GM12864 (cell line): ENCODE data around the gene OR4D1.
"Not testable (repeated sequence)": the region's sequence is repeated elsewhere in the genome, so short reads cannot be mapped to it uniquely, and the experiment has no call there.

ENCODE experiments used
- DNase-seq: peaks from one replicate; pipeline ENCODE4 v3.0.0-alpha.2; 2011; ENCODE audit warnings: low read depth
- H3K4me3 ChIP-seq: 2 replicates; pipeline ENCODE4 v1.5.1; 2011; ENCODE audit warnings: mild to moderate bottlenecking, low read depth, low read length, control low read depth
- CTCF ChIP-seq: IDR thresholded peaks from 2 replicates; pipeline ENCODE4 v1.5.1; 2011; ENCODE audit warnings: low read depth, mild to moderate bottlenecking, moderate library complexity, low read length, control low read depth, inconsistent platforms; ENCODE audit errors: missing control alignments

OR4D1 gene

GRCh38 chr17:58112970-58113631 lies 35.1 kb upstream of the OR4D1 start:
- TF ChIP-seq CTCF, result peak; percentile 94
- peak; percentile 36 for DNase-seq
- H3K4me3 ChIP-seq, result no peak overlapping the region

- no peak for DNase-seq
- no peak for TF ChIP-seq CTCF
- no peak overlapping the region for H3K4me3 ChIP-seq
Observed at GRCh38 chr17:58113947-58114346, 34.2 kb upstream of the OR4D1 start.

- DNase-seq, result no peak
- TF ChIP-seq CTCF, result no peak
- H3K4me3 ChIP-seq, result no peak overlapping the region
Observed at GRCh38 chr17:58117382-58117781, 30.8 kb upstream of the OR4D1 start.

- DNase-seq, result no peak
- no peak for TF ChIP-seq CTCF
- H3K4me3 ChIP-seq, result no peak overlapping the region
Observed at GRCh38 chr17:58119491-58119890, 28.7 kb upstream of the OR4D1 start.

- no peak for TF ChIP-seq CTCF
- no peak overlapping the region for H3K4me3 ChIP-seq
- DNase-seq, result peak; percentile 10
Observed at GRCh38 chr17:58120195-58120822, 27.9 kb upstream of the OR4D1 start.

GRCh38 chr17:58121925-58122324 lies 26.3 kb upstream of the OR4D1 start:
- no peak for DNase-seq
- TF ChIP-seq CTCF, result peak; percentile 18
- no peak overlapping the region for H3K4me3 ChIP-seq

- no peak overlapping the region for H3K4me3 ChIP-seq
- no peak for TF ChIP-seq CTCF
- DNase-seq, result no peak
Observed at GRCh38 chr17:58127846-58128245, 20.3 kb upstream of the OR4D1 start.

GRCh38 chr17:58132697-58133096 lies 15.5 kb upstream of the OR4D1 start:
- DNase-seq, H3K4me3 ChIP-seq: not testable (repeated sequence)
